ENCODE data around the gene C12orf75. TPM values are rescaled to one million over a fixed set of nuclear protein-coding genes. Genes with fewer than 3 reads are reported as not detected.

The C12orf75 gene
- total and polyA plus RNA-seq, 10 donors = 12.7 to 33.4 (median 17.8) TPM

DNA sequence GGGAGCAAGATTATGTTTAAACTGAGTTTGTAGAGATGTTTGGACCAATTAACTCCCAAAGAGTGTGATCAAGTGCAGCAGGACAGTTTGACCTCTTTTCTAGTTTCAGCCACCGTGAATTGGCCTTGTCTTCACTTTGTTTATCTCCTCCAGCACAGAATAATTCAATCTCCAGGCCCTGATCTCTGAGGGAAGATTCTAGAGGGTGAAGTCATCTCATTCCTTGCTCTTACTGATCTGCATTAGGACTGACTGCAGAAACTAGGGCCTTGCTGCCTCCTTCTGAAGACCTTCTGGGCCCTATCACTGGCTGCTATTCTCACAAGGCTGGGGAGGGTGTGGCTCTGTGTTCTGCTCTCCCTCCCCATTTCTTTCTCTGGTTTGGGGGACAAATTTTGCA, 29.4 kb downstream of the C12orf75 start:
- Histone ChIP-seq H3K27me3 (replicated peaks in 1 of 7) (no peaks in the 10 kb centered on the region), H3K4me3 (no peak overlapping the region), H3K36me3 (no peaks in the 10 kb centered on the region), H3K27ac (no peak overlapping the region), H3K4me1 (peaks cover 0 to 28% (median 5%) of the 10 kb centered on the region in 6 donors), H3K9me3 (no peaks in the 10 kb centered on the region)
- no peak for DNase-seq
- TF ChIP-seq, protein P1, sequence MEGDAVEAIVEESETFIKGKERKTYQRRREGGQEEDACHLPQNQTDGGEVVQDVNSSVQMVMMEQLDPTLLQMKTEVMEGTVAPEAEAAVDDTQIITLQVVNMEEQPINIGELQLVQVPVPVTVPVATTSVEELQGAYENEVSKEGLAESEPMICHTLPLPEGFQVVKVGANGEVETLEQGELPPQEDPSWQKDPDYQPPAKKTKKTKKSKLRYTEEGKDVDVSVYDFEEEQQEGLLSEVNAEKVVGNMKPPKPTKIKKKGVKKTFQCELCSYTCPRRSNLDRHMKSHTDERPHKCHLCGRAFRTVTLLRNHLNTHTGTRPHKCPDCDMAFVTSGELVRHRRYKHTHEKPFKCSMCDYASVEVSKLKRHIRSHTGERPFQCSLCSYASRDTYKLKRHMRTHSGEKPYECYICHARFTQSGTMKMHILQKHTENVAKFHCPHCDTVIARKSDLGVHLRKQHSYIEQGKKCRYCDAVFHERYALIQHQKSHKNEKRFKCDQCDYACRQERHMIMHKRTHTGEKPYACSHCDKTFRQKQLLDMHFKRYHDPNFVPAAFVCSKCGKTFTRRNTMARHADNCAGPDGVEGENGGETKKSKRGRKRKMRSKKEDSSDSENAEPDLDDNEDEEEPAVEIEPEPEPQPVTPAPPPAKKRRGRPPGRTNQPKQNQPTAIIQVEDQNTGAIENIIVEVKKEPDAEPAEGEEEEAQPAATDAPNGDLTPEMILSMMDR (IDR thresholded peaks at IDR 0.05 in 8 of 11, conservative IDR thresholded peaks at IDR 0.05 in 3 of 11) = no peak
- TF ChIP-seq POLR2AphosphoS5 (IDR thresholded peaks at IDR 0.05) = no peak
- no peak for TF ChIP-seq POLR2A (IDR thresholded peaks at IDR 0.05)
- 80 to 100% (median 85%) methylated on average over 1 of the region's 1 CpG for WGBS, 5 donors
- intact Hi-C loops (cut with DNase I; ENCODE audit: low total_unique reads) = no loop called here

DNA sequence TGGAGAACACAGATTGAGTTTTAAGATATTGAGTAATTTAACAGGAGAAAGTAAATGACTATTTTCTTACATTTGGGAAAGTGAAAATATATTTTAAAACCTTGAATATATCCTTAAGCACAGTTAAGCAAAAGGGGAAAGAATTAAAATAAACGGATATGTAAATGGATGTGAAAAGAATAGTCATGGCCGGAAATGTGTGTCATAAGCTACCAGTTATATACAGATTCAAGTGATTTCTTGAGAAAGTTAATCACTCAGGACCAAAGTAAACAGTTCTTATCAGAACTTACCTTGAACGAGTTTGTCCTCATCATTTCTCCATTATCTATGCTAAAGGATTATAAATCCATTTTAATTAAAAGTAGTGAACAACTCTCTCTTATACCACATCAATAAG, 33.4 kb downstream of the C12orf75 start:
- Histone ChIP-seq H3K9me3 (no peaks in the 10 kb centered on the region), H3K4me1 (peaks cover 0 to 5% (median 0%) of the 10 kb centered on the region in 6 donors), H3K4me3 (no peak overlapping the region), H3K36me3 (no peaks in the 10 kb centered on the region), H3K27ac (no peak overlapping the region), H3K27me3 (replicated peaks in 1 of 7) (no peaks in the 10 kb centered on the region)
- intact Hi-C loops (cut with DNase I; ENCODE audit: low total_unique reads) = no loop called here
- no peak for DNase-seq
- 78 to 87% (median 81%) methylated on average over 3 of the region's 3 CpGs for WGBS, 5 donors
- TF ChIP-seq POLR2A (IDR thresholded peaks at IDR 0.05) (no peak), POLR2AphosphoS5 (IDR thresholded peaks at IDR 0.05) (no peak)
- TF ChIP-seq, protein P1 (IDR thresholded peaks at IDR 0.05 in 8 of 11, conservative IDR thresholded peaks at IDR 0.05 in 3 of 11) = no peak

DNA sequence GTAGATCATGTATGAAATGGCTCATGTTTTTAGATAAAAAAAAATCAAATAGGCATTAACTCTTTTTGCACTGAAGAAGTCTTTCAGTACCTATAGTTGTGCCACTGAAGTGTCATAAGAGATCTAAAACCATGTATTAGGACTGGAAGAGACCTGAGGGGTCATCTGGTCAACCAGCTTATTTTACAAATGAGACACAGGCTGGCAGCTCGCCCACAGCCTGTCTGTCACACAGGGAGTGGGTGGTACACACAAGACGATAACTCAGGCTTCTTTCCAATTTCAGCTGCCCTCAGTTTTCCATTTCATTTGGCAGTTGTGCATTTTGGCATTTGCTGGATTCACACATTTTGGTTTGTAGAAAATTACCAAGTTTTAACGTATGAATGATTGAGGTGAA, 34.7 kb downstream of the C12orf75 start:
- no peaks in the 10 kb centered on the region for H3K36me3 ChIP-seq
- no peak for DNase-seq
- 83 to 89% (median 86%) methylated on average over 3 of the region's 3 CpGs for WGBS, 5 donors
- H3K4me1 ChIP-seq = no peaks in the 10 kb centered on the region
- intact Hi-C loops (cut with DNase I; ENCODE audit: low total_unique reads) = no loop called here
- no peak for TF ChIP-seq POLR2A (IDR thresholded peaks at IDR 0.05)
- TF ChIP-seq POLR2AphosphoS5 (IDR thresholded peaks at IDR 0.05) = no peak
- TF ChIP-seq, protein P1 (IDR thresholded peaks at IDR 0.05 in 8 of 11, conservative IDR thresholded peaks at IDR 0.05 in 3 of 11) = no peak
- H3K4me3 ChIP-seq = no peak overlapping the region
- H3K27me3 ChIP-seq (replicated peaks in 1 of 7) = no peaks in the 10 kb centered on the region
- H3K9me3 ChIP-seq = no peaks in the 10 kb centered on the region
- H3K27ac ChIP-seq = no peak overlapping the region

DNA sequence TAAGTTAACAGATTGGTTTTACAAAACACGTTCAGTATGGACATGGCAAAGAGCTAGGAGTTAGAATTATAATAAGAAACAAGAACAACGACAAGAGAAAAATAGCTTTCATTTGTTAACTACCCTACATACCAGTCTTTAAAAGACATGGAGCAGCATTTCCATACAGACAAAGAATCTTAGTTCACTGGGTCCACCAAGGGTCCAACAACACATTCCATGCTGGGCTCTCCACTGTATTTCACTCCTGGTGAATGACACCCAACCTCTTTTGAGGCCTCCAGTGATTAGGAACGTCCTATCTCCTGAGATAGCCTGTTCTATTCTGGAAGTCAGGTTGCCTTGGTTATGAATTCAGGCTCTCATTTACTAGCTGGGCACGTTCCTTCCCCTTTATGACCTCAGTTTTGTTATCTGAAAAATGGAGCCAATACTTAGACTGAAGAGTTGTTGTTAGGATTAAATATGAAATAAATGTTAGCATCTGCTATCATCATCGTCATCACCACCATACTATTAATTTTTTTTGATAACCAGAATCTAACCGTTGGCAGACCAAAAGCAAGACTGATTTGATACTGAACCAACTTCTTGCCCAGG, 37.7 kb downstream of the C12orf75 start:
- Histone ChIP-seq H3K27me3 (replicated peaks in 1 of 7) (no peaks in the 10 kb centered on the region), H3K36me3 (peaks cover 0 to under 1% (median 0%) of the 10 kb centered on the region in 6 donors)
- intact Hi-C loops (cut with DNase I; ENCODE audit: low total_unique reads) = no loop called here

More for the DNA sequence above, 37.7 kb downstream of the C12orf75 start:
- no peak for DNase-seq
- 86 to 95% (median 92%) methylated on average over 6 of the region's 6 CpGs for WGBS, 5 donors
- Histone ChIP-seq H3K4me3 (no peak overlapping the region), H3K4me1 (no peaks in the 10 kb centered on the region), H3K27ac (no peak overlapping the region), H3K9me3 (no peaks in the 10 kb centered on the region)
- TF ChIP-seq POLR2AphosphoS5 (IDR thresholded peaks at IDR 0.05) (no peak), POLR2A (IDR thresholded peaks at IDR 0.05) (no peak)
- TF ChIP-seq, protein P1 (IDR thresholded peaks at IDR 0.05 in 8 of 11, conservative IDR thresholded peaks at IDR 0.05 in 3 of 11) = no peak
